Hepatic stellate cell (primary cell): ENCODE measurements around the gene POLDIP2.

Experiments
- DNase-seq: peaks from one replicate; pipeline ENCODE4 v3.0.0; 2011; ENCODE audit warnings: low spot score

POLDIP2 gene

GRCh38 chr17:28335959-28336871 is 21.1 kb downstream of the POLDIP2 start:
- DNase-seq: peak; percentile 72

GRCh38 chr17:28335201-28335958 is 21.9 kb downstream of the POLDIP2 start, which contains the start of the genes IFT20 and TNFAIP1:
Gene IFT20, minus strand, starts transcription at chr17:28335472. Its CDS starts 3,487 bp downstream, at chr17:28331985.
Gene TNFAIP1, plus strand, starts transcription at chr17:28335761. Its CDS starts 3,761 bp downstream, at chr17:28339522.
- peak; percentile 94 for DNase-seq

- DNase-seq: no peak
These were observed 22.6 kb downstream of the POLDIP2 start for GRCh38 chr17:28334666-28335200.

- no peak for DNase-seq
These were observed 23.2 kb downstream of the POLDIP2 start for GRCh38 chr17:28334171-28334570.

- no peak for DNase-seq
These were observed 24.1 kb downstream of the POLDIP2 start for GRCh38 chr17:28333083-28333746.

GRCh38 chr17:28331891-28332420 is 25.4 kb downstream of the POLDIP2 start:
- DNase-seq: no peak

- no peak for DNase-seq
These were observed 26.7 kb downstream of the POLDIP2 start for GRCh38 chr17:28330671-28331070.

- DNase-seq: no peak
These were observed 29.0 kb downstream of the POLDIP2 start for GRCh38 chr17:28328325-28328724.

- no peak for DNase-seq
These were observed 29.6 kb downstream of the POLDIP2 start for GRCh38 chr17:28327709-28328108.

- no peak for DNase-seq
These were observed 30.2 kb downstream of the POLDIP2 start for GRCh38 chr17:28327031-28327607.

- no peak for DNase-seq
These were observed 31.2 kb downstream of the POLDIP2 start for GRCh38 chr17:28326114-28326513.

- DNase-seq: no peak
These were observed 32.1 kb downstream of the POLDIP2 start for GRCh38 chr17:28325211-28325610.

GRCh38 chr17:28324781-28325180 is 32.5 kb downstream of the POLDIP2 start:
- no peak for DNase-seq

GRCh38 chr17:28324267-28324745 is 33.0 kb downstream of the POLDIP2 start:
- no peak for DNase-seq

GRCh38 chr17:28320215-28321061 is 36.9 kb downstream of the POLDIP2 start:
- no peak for DNase-seq

- DNase-seq: no peak
These were observed 37.8 kb downstream of the POLDIP2 start for GRCh38 chr17:28319598-28319935.

GRCh38 chr17:28318759-28319597 is 38.3 kb downstream of the POLDIP2 start, which contains the start of gene TMEM97:
Gene TMEM97, plus strand, starts transcription at chr17:28319200. Its CDS starts 40 bp downstream, at chr17:28319240.
- peak; percentile 97 for DNase-seq

GRCh38 chr17:28317966-28318758 is 39.2 kb downstream of the POLDIP2 start:
- DNase-seq: no peak
